Kidney (tissue), 14 donors: Measurements from ENCODE around the gene FRAT1. TPM values are rescaled to one million over a fixed set of nuclear protein-coding genes. Genes with fewer than 3 reads are reported as not detected.
A peak's percentile ranks its signal among the peaks of the same experiment; 100 is the strongest.

ENCODE experiments used
- DNase-seq, 5 donors: peaks; one replicate each; pipeline ENCODE4 v3.0.0-alpha.2; 2013 to 2020
- FAIRE-seq: peaks from 2 replicates; lab custom pipeline; 2012; peaks lifted over from hg19 to GRCh38; lab: Jason Lieb, UNC
- H3K27ac ChIP-seq, 2 donors: one replicate each; pipeline ENCODE4 v1.7.0; 2013; ENCODE audit warnings: low read depth in 2 of 2, low read length in 2 of 2, inconsistent platforms in 1 of 2
- H3K27me3 ChIP-seq: one replicate; pipeline ENCODE4 v1.7.1; 2013; ENCODE audit warnings: low read length, inconsistent platforms; ENCODE audit not compliant: control insufficient read depth, insufficient read depth
- H3K36me3 ChIP-seq, 3 donors: one replicate each; pipeline versions ENCODE4 v1.7.0 to v1.7.1; 2013; ENCODE audit warnings: low read length in 3 of 3, control low read depth in 1 of 3, inconsistent platforms in 1 of 3; ENCODE audit not compliant: insufficient read depth in 3 of 3, control insufficient read depth in 2 of 3
- H3K4me1 ChIP-seq, 3 donors: one replicate each; pipeline versions ENCODE4 v1.7.0 to v1.7.1; 2013; ENCODE audit warnings: low read length in 3 of 3, inconsistent platforms in 1 of 3, low read depth in 1 of 3; ENCODE audit not compliant: control insufficient read depth in 2 of 3, insufficient read depth in 2 of 3
- H3K4me3 ChIP-seq, 3 donors: one replicate each; pipeline versions ENCODE4 v1.7.0 to v1.8.1; 2013; ENCODE audit warnings: low read length in 3 of 3, control low read depth in 1 of 3, inconsistent platforms in 1 of 3
- H3K9ac ChIP-seq, 3 donors: one replicate each; pipeline versions ENCODE4 v1.7.0 to v1.7.1; 2013; ENCODE audit warnings: low read length in 3 of 3, control low read depth in 1 of 3, inconsistent platforms in 1 of 3
- H3K9me3 ChIP-seq, 3 donors: one replicate each; pipeline versions ENCODE4 v1.7.0 to v1.7.1; 2013; ENCODE audit warnings: low read length in 3 of 3, control low read depth in 1 of 3, inconsistent platforms in 1 of 3; ENCODE audit not compliant: control insufficient read depth in 2 of 3, insufficient read depth in 1 of 3
- intact Hi-C: fragments of 100-400 bp; cut with DNase I; formaldehyde crosslinking; loops from one replicate; pipeline ENCODE4 v1.11.1; 2022
- polyA plus RNA-seq: library from polyadenylated mRNA; stranded (reverse); fragments of 350-450 nt; fragmentation: Illumina TruSeq; extraction: RNeasy Lipid Tissue Mini Kit (QIAGEN cat#74804); gene quantifications from one replicate; pipeline ENCODE4 v1.2.3, GENCODE V29; 2014; ENCODE audit warnings: low read depth, low replicate concordance; ENCODE audit not compliant: insufficient read depth
- total RNA-seq: library from RNA; stranded (reverse); fragmentation: NEBNext Ultra II Directional; extraction: Animal tissue kit (Norgen Biotek cat#: 25700); gene quantifications from one replicate; pipeline ENCODE4 v1.2.1, GENCODE V29; 2021
- TF ChIP-seq, protein P1 (sequence below): IDR thresholded peaks from 3 replicates; pipeline ENCODE4 v1.5.1; 2012; ENCODE audit warnings: mild to moderate bottlenecking, moderate library complexity, borderline replicate concordance; ENCODE audit not compliant: insufficient read depth; ENCODE audit errors: extremely low read depth
- donor health status: control.
- donor health status: control.
- donor health status: control.
- donor health status: control.
- donor health status: control.
- donor health status: DM: yes; HTN: yes; CAD: no.
- donor health status: Normal renal cell carcinoma (clear cell type).

The FRAT1 gene
- total and polyA plus RNA-seq, 2 donors from 2014 or later, result 2.1 to 7.0 TPM

DNA sequence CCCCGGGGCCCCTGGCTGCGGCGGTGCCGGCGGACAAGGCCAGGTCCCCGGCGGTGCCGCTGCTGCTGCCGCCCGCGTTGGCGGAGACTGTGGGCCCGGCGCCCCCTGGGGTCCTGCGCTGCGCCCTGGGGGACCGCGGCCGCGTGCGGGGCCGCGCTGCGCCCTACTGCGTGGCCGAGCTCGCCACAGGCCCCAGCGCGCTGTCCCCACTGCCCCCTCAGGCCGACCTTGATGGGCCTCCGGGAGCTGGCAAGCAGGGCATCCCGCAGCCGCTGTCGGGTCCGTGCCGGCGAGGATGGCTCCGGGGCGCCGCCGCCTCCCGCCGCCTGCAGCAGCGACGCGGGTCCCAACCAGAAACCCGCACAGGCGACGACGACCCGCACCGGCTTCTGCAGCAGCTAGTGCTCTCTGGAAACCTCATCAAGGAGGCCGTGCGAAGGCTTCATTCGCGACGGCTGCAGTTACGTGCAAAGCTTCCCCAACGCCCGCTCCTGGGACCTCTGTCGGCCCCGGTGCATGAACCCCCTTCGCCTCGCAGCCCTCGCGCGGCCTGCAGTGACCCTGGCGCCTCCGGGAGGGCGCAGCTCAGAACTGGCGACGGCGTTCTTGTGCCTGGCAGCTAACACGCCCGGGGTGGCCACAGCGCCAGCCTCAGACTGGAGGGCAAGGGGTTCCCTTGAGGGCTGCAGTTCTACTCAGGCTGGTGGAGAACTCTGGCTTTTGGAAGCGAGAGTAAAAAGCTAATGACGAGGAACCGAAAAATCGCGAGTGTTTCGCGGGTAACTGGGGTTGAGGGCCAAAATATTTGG is 804 bp downstream of the FRAT1 start:
- Histone ChIP-seq H3K9ac (no peak overlapping the region), H3K4me3 (peak overlapping the region; percentile 26 to 68 (median 42)), H3K4me1 (peaks cover 0 to 6% (median 5%) of the 10 kb centered on the region in 3 donors), H3K9me3 (no peaks in the 10 kb centered on the region), H3K27me3 (no peaks in the 10 kb centered on the region), H3K27ac (peak overlapping the region in 1 of 2 donors; percentile 44), H3K36me3 (no peaks in the 10 kb centered on the region)
- peak; percentile 58 to 87 (median 69) for DNase-seq
- no peak for FAIRE-seq
- TF ChIP-seq, protein P1, sequence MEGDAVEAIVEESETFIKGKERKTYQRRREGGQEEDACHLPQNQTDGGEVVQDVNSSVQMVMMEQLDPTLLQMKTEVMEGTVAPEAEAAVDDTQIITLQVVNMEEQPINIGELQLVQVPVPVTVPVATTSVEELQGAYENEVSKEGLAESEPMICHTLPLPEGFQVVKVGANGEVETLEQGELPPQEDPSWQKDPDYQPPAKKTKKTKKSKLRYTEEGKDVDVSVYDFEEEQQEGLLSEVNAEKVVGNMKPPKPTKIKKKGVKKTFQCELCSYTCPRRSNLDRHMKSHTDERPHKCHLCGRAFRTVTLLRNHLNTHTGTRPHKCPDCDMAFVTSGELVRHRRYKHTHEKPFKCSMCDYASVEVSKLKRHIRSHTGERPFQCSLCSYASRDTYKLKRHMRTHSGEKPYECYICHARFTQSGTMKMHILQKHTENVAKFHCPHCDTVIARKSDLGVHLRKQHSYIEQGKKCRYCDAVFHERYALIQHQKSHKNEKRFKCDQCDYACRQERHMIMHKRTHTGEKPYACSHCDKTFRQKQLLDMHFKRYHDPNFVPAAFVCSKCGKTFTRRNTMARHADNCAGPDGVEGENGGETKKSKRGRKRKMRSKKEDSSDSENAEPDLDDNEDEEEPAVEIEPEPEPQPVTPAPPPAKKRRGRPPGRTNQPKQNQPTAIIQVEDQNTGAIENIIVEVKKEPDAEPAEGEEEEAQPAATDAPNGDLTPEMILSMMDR, result no peak
- intact Hi-C loops, result no loop called here

DNA sequence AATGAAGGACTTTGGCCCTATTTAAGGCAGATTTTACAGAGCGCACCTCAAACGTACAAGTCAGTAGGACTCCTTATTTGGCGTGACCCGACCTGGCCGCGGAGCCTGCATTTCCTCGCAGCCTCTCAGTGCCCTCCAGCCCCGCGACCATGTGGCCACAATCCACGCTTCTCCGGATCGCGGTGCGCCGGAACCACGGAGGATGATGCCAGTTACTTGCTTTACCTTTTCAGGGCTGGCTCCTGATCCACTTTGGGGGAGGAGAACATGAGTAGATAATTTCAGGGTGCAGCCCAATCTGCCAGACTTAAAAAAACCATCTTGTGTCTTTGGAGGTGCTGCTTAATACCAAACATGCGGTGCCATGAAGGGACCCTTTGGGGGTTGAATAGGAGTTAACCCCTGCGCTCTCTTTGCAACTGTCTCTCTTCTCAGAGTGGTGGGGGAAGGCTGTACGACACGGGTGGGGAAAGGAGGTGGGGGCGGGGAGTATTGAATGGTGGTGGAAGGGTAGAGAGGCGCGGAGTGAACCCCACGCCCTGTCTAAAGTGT is 1.5 kb downstream of the FRAT1 start:
- Histone ChIP-seq H3K36me3 (no peaks in the 10 kb centered on the region), H3K9me3 (no peaks in the 10 kb centered on the region), H3K4me1 (peaks cover 0 to 6% (median 5%) of the 10 kb centered on the region in 3 donors), H3K9ac (no peak overlapping the region), H3K4me3 (peak overlapping the region; percentile 24 to 58 (median 26)), H3K27me3 (no peaks in the 10 kb centered on the region), H3K27ac (no peak overlapping the region)
- FAIRE-seq (no peak), DNase-seq (peak in 3 of 5 donors; percentile 21 to 76 (median 59))
- TF ChIP-seq, protein P1, result no peak
- intact Hi-C loops, result no loop called here

- no peak overlapping the region for H3K9ac ChIP-seq
- H3K4me1 ChIP-seq, result peaks cover 0 to 6% (median 5%) of the 10 kb centered on the region in 3 donors
These were observed 2.1 kb downstream of the FRAT1 start for GRCh38 chr10:97321032-97321803.

More at GRCh38 chr10:97321032-97321803, 2.1 kb downstream of the FRAT1 start:
- Histone ChIP-seq H3K4me3 (peak overlapping the region; percentile 8 to 58 (median 24)), H3K9me3 (no peaks in the 10 kb centered on the region), H3K36me3 (no peaks in the 10 kb centered on the region), H3K27me3 (no peaks in the 10 kb centered on the region), H3K27ac (no peak overlapping the region)
- intact Hi-C loops, result no loop called here
- FAIRE-seq (no peak), DNase-seq (peak; percentile 67 to 82 (median 79))
- TF ChIP-seq, protein P1, result no peak
